Trophoblast cell (in vitro differentiated cells and primary cell): Measurements from ENCODE around the gene RALA.

Experiments used
- DNase-seq, 2 donors: peaks; one replicate each; pipeline ENCODE4 v3.0.0-alpha.2; 2016
- H2AFZ ChIP-seq: 2 replicates; pipeline ENCODE4 v1.6.1; 2013; ENCODE audit warnings: low read length, moderate library complexity, mild to moderate bottlenecking; ENCODE audit not compliant: insufficient read depth, poor library complexity
- H2AK5ac ChIP-seq: 2 replicates; pipeline ENCODE4 v1.6.1; 2013; ENCODE audit warnings: mild to moderate bottlenecking, low read length
- H2BK120ac ChIP-seq: 2 replicates; pipeline ENCODE4 v1.6.1; 2013; ENCODE audit warnings: low read length, mild to moderate bottlenecking, moderate library complexity; ENCODE audit not compliant: insufficient read depth, poor library complexity
- H2BK12ac ChIP-seq: 2 replicates; pipeline ENCODE4 v1.6.1; 2013; ENCODE audit warnings: mild to moderate bottlenecking, low read length, moderate library complexity
- H2BK5ac ChIP-seq: 2 replicates; pipeline ENCODE4 v1.6.1; 2013; ENCODE audit warnings: low read length, low read depth, moderate library complexity, mild to moderate bottlenecking; ENCODE audit not compliant: poor library complexity
- H3K14ac ChIP-seq: 2 replicates; pipeline ENCODE4 v1.6.1; 2013; ENCODE audit warnings: mild to moderate bottlenecking, low read length
- H3K18ac ChIP-seq: 2 replicates; pipeline ENCODE4 v1.6.1; 2013; ENCODE audit warnings: mild to moderate bottlenecking, low read length
- H3K23ac ChIP-seq: 2 replicates; pipeline ENCODE4 v1.6.1; 2013; ENCODE audit warnings: low read length
- H3K27ac ChIP-seq: 2 replicates; pipeline ENCODE4 v1.5.1; 2013; ENCODE audit warnings: low read depth, mild to moderate bottlenecking, inconsistent platforms, low read length, moderate library complexity
- H3K27me3 ChIP-seq: 2 replicates; pipeline ENCODE4 v1.6.1; 2013; ENCODE audit warnings: inconsistent platforms, mild to moderate bottlenecking, low read length, moderate library complexity; ENCODE audit not compliant: insufficient read depth
- H3K36me3 ChIP-seq, 2 experiments: 1 replicate in 1 of 2; 2 replicates in 1 of 2; pipeline ENCODE4 v1.6.1; 2013; ENCODE audit warnings: low read length in 2 of 2, mild to moderate bottlenecking in 2 of 2, moderate library complexity in 1 of 2; ENCODE audit not compliant: insufficient read depth in 2 of 2, control insufficient read depth in 1 of 2
- H3K4ac ChIP-seq: 2 replicates; pipeline ENCODE4 v1.6.1; 2013; ENCODE audit warnings: low read depth, mild to moderate bottlenecking, low read length, moderate library complexity
- H3K4me1 ChIP-seq, 2 experiments: 1 replicate in 1 of 2; 2 replicates in 1 of 2; pipeline ENCODE4 v1.6.1; 2013; ENCODE audit warnings: low read length in 2 of 2, mild to moderate bottlenecking in 2 of 2, moderate library complexity in 1 of 2; ENCODE audit not compliant: insufficient read depth in 2 of 2, control insufficient read depth in 1 of 2
- H3K4me2 ChIP-seq: 2 replicates; pipeline ENCODE4 v1.6.1; 2013; ENCODE audit warnings: inconsistent platforms, mild to moderate bottlenecking, low read length, moderate library complexity
- H3K4me3 ChIP-seq: 2 replicates; pipeline ENCODE4 v1.5.1; 2013; ENCODE audit warnings: mild to moderate bottlenecking, low read depth, low read length, inconsistent platforms
- H3K79me1 ChIP-seq: one replicate; pipeline ENCODE4 v1.6.1; 2013; ENCODE audit warnings: low read length
- H3K79me2 ChIP-seq: 2 replicates; pipeline ENCODE4 v1.6.1; 2013; ENCODE audit warnings: low read length, mild to moderate bottlenecking; ENCODE audit not compliant: control insufficient read depth, insufficient read depth, poor library complexity
- H3K9ac ChIP-seq: 2 replicates; pipeline ENCODE4 v1.6.1; 2013; ENCODE audit warnings: mild to moderate bottlenecking, low read length
- H3K9me3 ChIP-seq: 2 replicates; pipeline ENCODE4 v1.6.1; 2013; ENCODE audit warnings: low read depth, mild to moderate bottlenecking, control low read depth, inconsistent platforms, low read length; ENCODE audit not compliant: insufficient read depth
- H4K12ac ChIP-seq: 2 replicates; pipeline ENCODE4 v1.6.1; 2013; ENCODE audit warnings: low read depth, mild to moderate bottlenecking, low read length, moderate library complexity
- H4K8ac ChIP-seq: 2 replicates; pipeline ENCODE4 v1.6.1; 2013; ENCODE audit warnings: low read depth, mild to moderate bottlenecking, low read length, moderate library complexity
- H4K91ac ChIP-seq: one replicate; pipeline ENCODE4 v1.6.1; 2013; ENCODE audit warnings: low read depth, mild to moderate bottlenecking, low read length, moderate library complexity
- WGBS: extraction: QIAGEN DNeasy Blood & Tissue Kit; methylation state at CpG from one replicate; pipeline ENCODE4 v1.1.7; 2013; ENCODE audit warnings: missing lambda C conversion rate; ENCODE audit not compliant: insufficient read length, insufficient coverage; ENCODE audit errors: extremely low coverage; 5-methylcytosine and 5-hydroxymethylcytosine counted together

The RALA gene

GRCh38 chr7:39613577-39613976 lies 9.8 kb upstream of the RALA start:
- H3K18ac ChIP-seq, result no peak overlapping the region
- no peak overlapping the region for H4K91ac ChIP-seq
- peaks cover 2% of the 10 kb centered on the region for H3K27me3 ChIP-seq
- H3K79me1 ChIP-seq, result no peaks in the 10 kb centered on the region
- H2AFZ ChIP-seq, result no peak overlapping the region
- WGBS, result no CpG with 5 or more reads among the region's 4 CpGs
- no peak overlapping the region for H3K4ac ChIP-seq
- no peaks in the 10 kb centered on the region for H3K36me3 ChIP-seq
- no peaks in the 10 kb centered on the region for H3K9me3 ChIP-seq
- H3K9ac ChIP-seq, result no peak overlapping the region
- H3K23ac ChIP-seq, result no peak overlapping the region
- DNase-seq, result no peak
- H2AK5ac ChIP-seq, result no peak overlapping the region
- H3K27ac ChIP-seq, result no peak overlapping the region
- peaks cover 5 to 6% of the 10 kb centered on the region in 2 experiments for H3K4me1 ChIP-seq
- no peaks in the 10 kb centered on the region for H3K79me2 ChIP-seq
- no peak overlapping the region for H4K12ac ChIP-seq
- no peak overlapping the region for H3K14ac ChIP-seq
- H3K4me3 ChIP-seq, result no peak overlapping the region
- H2BK120ac ChIP-seq, result no peak overlapping the region
- H2BK12ac ChIP-seq, result no peak overlapping the region
- no peak overlapping the region for H4K8ac ChIP-seq
- H3K4me2 ChIP-seq, result no peak overlapping the region
- H2BK5ac ChIP-seq, result no peak overlapping the region

DNA sequence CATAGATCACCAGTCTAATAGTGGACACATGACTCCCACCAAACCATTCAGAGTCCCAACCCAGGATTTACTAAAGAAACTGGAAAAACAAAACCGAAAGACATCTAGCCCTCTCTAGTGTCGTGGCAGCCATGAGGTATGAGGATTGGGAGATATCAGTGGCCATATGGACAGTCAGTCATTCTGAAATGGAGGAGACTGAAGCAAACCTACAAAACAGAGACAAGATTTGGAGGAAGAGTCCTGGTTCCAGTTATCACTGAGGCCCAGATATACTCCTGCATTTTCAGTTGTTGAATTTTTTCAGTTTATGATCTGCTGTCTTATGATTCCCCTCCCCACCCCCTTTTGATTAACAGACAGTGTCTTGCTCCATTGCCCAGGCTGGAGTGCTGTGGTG lies 9.1 kb upstream of the RALA start:
- Histone ChIP-seq H3K14ac (no peak overlapping the region), H4K91ac (no peak overlapping the region), H3K79me2 (no peaks in the 10 kb centered on the region), H3K4me1 (peaks cover 5 to 6% of the 10 kb centered on the region in 2 experiments), H3K27ac (no peak overlapping the region), H3K4me3 (no peak overlapping the region), H2BK120ac (no peak overlapping the region), H4K12ac (no peak overlapping the region), H3K9ac (no peak overlapping the region), H3K23ac (no peak overlapping the region), H3K9me3 (no peaks in the 10 kb centered on the region), H3K36me3 (no peaks in the 10 kb centered on the region), H3K18ac (no peak overlapping the region), H4K8ac (no peak overlapping the region), H3K79me1 (no peaks in the 10 kb centered on the region), H2BK12ac (no peak overlapping the region), H3K4ac (no peak overlapping the region), H3K27me3 (peaks cover 2% of the 10 kb centered on the region), H3K4me2 (no peak overlapping the region), H2AFZ (no peak overlapping the region), H2BK5ac (no peak overlapping the region), H2AK5ac (no peak overlapping the region)
- DNase-seq, result no peak
- WGBS, result no CpG with 5 or more reads among the region's 2 CpGs

- DNase-seq, result peak in 1 of 2 donors; percentile 14
Observed at GRCh38 chr7:39615350-39615975, 7.9 kb upstream of the RALA start.

GRCh38 chr7:39616138-39616537 lies 7.2 kb upstream of the RALA start:
- Histone ChIP-seq H4K12ac (no peak overlapping the region), H3K79me2 (no peaks in the 10 kb centered on the region), H3K4ac (no peak overlapping the region), H2AK5ac (no peak overlapping the region), H2BK12ac (no peak overlapping the region), H3K18ac (no peak overlapping the region), H4K91ac (no peak overlapping the region), H3K14ac (no peak overlapping the region), H3K4me1 (no peaks in the 10 kb centered on the region), H2AFZ (no peak overlapping the region), H3K36me3 (no peaks in the 10 kb centered on the region), H3K4me2 (no peak overlapping the region), H3K79me1 (no peaks in the 10 kb centered on the region), H4K8ac (no peak overlapping the region), H3K4me3 (no peak overlapping the region), H2BK120ac (no peak overlapping the region), H3K9me3 (no peaks in the 10 kb centered on the region), H3K23ac (no peak overlapping the region), H3K27me3 (no peaks in the 10 kb centered on the region), H2BK5ac (no peak overlapping the region), H3K9ac (no peak overlapping the region), H3K27ac (no peak overlapping the region)
- WGBS, result no CpG with 5 or more reads among the region's 1 CpG
- DNase-seq, result peak in 1 of 2 donors; percentile 19

More at GRCh38 chr7:39615350-39615975, 7.9 kb upstream of the RALA start:
- Histone ChIP-seq H3K23ac (no peak overlapping the region), H4K8ac (no peak overlapping the region), H4K12ac (no peak overlapping the region), H2AK5ac (no peak overlapping the region), H3K9me3 (no peaks in the 10 kb centered on the region), H3K27me3 (no peaks in the 10 kb centered on the region), H2BK12ac (no peak overlapping the region), H3K4me3 (no peak overlapping the region), H3K4me2 (no peak overlapping the region), H2BK120ac (no peak overlapping the region), H4K91ac (no peak overlapping the region), H3K9ac (no peak overlapping the region), H3K14ac (no peak overlapping the region), H2AFZ (no peak overlapping the region), H3K27ac (no peak overlapping the region), H3K4me1 (no peaks in the 10 kb centered on the region), H2BK5ac (no peak overlapping the region), H3K79me2 (no peaks in the 10 kb centered on the region), H3K79me1 (no peaks in the 10 kb centered on the region), H3K4ac (no peak overlapping the region), H3K36me3 (no peaks in the 10 kb centered on the region), H3K18ac (no peak overlapping the region)
- WGBS, result no CpG with 5 or more reads among the region's 1 CpG
